Progenitor cell of endocrine pancreas (in vitro differentiated cells): Measurements from ENCODE around the gene PCDHGA10. TPM values are rescaled to one million over a fixed set of nuclear protein-coding genes. Genes with fewer than 3 reads are reported as not detected.
"Not testable (repeated sequence)": the region's sequence is repeated elsewhere in the genome, so short reads cannot be mapped to it uniquely, and the experiment has no call there.

Source experiments
- DNase-seq: peaks from one replicate; pipeline ENCODE4 v3.0.0; 2021; ENCODE audit warnings: low spot score; ENCODE audit not compliant: unreplicated experiment
- H3K27ac Mint-ChIP-seq: 2 replicates; pipeline ENCODE4 v1.8.0; 2021; ENCODE audit warnings: mild to moderate bottlenecking, moderate library complexity, mixed read lengths
- H3K27me3 Mint-ChIP-seq: 2 replicates; pipeline ENCODE4 v1.8.0; 2021; ENCODE audit warnings: mixed read lengths
- H3K36me3 Mint-ChIP-seq: 2 replicates; pipeline ENCODE4 v1.8.0; 2022; ENCODE audit warnings: mixed read lengths; ENCODE audit not compliant: insufficient read depth
- H3K4me1 Mint-ChIP-seq: 2 replicates; pipeline ENCODE4 v1.8.0; 2021; ENCODE audit warnings: low read depth, mixed read lengths
- H3K4me3 Mint-ChIP-seq: 2 replicates; pipeline ENCODE4 v1.8.0; 2021; ENCODE audit warnings: low read depth, mild to moderate bottlenecking, moderate library complexity, mixed read lengths
- H3K9me3 Mint-ChIP-seq: 2 replicates; pipeline ENCODE4 v1.8.0; 2021; ENCODE audit warnings: low read depth, mixed read lengths
- total RNA-seq: library from RNA; stranded (reverse); gene quantifications from 2 replicates; pipeline ENCODE4 v1.2.1, GENCODE V29; 2021
- TF ChIP-seq, protein P1 (sequence below): fragments of 200-600 bp; sonication (generic); IDR thresholded peaks from one replicate; pipeline ENCODE4 v1.5.0; 2021; ENCODE audit warnings: antibody characterized with exemption, mild to moderate bottlenecking; ENCODE audit not compliant: unreplicated experiment

PCDHGA10 gene
- total RNA-seq, 1 donor from 2014 or later: 14.6 TPM

DNA sequence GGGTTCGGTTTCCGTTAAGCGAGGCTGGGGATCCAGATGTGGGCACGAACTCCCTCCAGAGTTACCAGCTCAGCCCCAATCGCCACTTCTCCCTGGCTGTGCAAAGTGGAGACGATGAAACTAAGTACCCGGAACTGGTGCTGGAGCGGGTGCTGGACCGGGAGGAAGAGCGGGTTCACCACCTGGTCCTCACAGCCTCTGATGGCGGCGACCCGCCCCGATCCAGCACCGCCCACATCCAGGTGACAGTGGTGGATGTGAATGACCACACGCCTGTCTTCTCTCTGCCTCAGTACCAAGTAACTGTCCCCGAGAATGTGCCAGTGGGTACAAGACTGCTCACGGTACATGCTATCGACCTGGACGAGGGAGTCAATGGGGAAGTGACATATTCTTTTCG lies 29.4 kb upstream of the PCDHGA10 start:
- no peak for DNase-seq
- Mint-ChIP-seq H3K27ac (no peak overlapping the region), H3K4me1 (no peaks in the 10 kb centered on the region), H3K9me3 (peaks cover 48% of the 10 kb centered on the region), H3K4me3 (no peak overlapping the region), H3K27me3 (no peaks in the 10 kb centered on the region), H3K36me3 (peaks cover 13% of the 10 kb centered on the region)
- TF ChIP-seq, protein P1, sequence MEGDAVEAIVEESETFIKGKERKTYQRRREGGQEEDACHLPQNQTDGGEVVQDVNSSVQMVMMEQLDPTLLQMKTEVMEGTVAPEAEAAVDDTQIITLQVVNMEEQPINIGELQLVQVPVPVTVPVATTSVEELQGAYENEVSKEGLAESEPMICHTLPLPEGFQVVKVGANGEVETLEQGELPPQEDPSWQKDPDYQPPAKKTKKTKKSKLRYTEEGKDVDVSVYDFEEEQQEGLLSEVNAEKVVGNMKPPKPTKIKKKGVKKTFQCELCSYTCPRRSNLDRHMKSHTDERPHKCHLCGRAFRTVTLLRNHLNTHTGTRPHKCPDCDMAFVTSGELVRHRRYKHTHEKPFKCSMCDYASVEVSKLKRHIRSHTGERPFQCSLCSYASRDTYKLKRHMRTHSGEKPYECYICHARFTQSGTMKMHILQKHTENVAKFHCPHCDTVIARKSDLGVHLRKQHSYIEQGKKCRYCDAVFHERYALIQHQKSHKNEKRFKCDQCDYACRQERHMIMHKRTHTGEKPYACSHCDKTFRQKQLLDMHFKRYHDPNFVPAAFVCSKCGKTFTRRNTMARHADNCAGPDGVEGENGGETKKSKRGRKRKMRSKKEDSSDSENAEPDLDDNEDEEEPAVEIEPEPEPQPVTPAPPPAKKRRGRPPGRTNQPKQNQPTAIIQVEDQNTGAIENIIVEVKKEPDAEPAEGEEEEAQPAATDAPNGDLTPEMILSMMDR: no peak

DNA sequence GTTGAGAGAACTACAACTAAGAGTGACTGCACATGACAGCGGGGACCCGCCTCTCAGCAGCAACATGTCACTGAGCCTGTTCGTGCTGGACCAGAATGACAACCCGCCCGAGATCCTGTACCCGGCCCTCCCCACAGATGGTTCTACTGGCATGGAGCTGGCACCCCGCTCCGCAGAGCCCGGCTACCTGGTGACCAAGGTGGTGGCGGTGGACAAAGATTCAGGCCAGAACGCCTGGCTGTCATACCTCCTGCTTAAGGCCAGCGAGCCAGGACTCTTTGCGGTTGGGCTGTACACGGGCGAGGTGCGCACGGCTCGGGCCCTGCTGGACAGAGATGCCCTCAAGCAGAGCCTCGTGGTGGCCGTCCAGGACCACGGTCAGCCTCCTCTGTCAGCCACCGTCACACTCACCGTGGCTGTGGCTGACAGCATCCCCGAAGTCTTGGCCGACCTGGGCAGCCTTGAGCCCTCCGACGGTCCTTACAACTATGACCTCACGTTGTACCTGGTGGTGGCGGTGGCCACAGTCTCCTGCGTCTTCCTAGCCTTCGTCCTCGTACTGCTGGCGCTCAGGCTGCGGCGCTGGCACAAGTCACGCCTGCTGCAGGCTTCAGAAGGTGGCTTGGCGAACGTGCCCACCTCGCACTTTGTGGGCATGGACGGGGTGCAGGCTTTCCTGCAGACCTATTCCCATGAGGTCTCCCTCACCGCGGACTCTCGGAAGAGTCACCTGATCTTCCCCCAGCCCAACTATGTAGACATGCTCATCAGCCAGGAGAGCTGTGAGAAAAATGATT lies 28.1 kb upstream of the PCDHGA10 start:
- Mint-ChIP-seq H3K4me3 (no peak overlapping the region), H3K27ac (no peak overlapping the region), H3K9me3 (peaks cover 51% of the 10 kb centered on the region), H3K36me3 (peaks cover 16% of the 10 kb centered on the region), H3K4me1 (no peaks in the 10 kb centered on the region), H3K27me3 (no peaks in the 10 kb centered on the region)
- TF ChIP-seq, protein P1: no peak
- DNase-seq: no peak

DNA sequence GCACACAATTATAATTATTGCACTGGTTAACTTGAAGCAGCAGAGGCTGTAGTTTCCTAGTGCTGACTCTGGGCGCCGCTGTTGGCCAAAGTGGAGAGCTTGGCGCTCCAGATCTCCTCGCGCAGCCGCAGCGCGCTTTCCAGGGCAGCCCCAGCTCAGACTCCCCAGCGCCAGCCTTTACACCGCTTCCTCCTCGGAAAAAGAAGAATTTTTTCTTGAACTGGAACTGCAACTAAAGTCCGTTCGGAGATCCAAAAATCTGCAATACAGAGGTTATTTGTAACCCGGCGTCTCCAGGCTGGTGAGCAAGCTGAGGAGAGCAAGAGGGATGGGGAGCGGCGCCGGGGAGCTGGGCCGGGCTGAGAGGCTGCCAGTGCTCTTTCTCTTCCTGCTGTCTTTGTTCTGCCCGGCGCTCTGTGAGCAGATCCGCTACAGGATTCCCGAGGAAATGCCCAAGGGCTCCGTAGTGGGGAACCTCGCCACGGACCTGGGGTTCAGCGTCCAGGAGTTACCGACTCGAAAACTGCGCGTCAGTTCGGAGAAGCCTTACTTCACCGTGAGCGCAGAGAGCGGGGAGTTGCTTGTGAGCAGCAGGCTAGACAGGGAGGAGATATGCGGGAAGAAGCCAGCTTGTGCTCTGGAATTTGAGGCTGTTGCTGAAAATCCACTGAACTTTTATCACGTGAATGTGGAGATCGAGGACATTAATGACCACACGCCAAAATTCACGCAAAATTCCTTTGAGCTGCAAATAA lies 25.1 kb upstream of the PCDHGA10 start, which contains the start of gene PCDHGB4:
Gene PCDHGB4, plus strand, starts transcription at position 142 of the 755 bp plus-strand sequence. Its CDS starts 187 bp downstream, at position 329.
- not testable (repeated sequence) for H3K27me3 Mint-ChIP-seq, DNase-seq, H3K4me1 Mint-ChIP-seq
- TF ChIP-seq, protein P1: peak; percentile 49
- Mint-ChIP-seq H3K4me3 (peak within 1 kb of the TSS; percentile 76), H3K9me3 (peaks cover 58% of the 10 kb centered on the region), H3K27ac (peak within 1 kb of the TSS; percentile 77), H3K36me3 (peaks cover 34% of the 10 kb centered on the region)

DNA sequence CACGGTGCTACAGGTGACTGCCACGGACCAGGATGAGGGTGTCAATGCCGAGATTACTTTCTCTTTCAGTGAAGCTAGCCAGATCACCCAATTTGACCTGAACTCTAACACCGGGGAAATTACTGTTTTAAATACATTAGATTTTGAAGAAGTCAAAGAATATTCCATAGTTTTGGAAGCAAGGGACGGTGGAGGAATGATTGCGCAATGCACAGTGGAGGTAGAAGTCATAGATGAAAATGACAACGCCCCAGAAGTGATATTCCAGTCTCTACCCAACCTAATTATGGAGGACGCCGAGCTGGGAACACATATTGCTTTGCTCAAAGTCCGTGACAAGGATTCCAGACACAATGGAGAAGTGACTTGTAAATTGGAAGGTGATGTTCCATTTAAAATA lies 24.1 kb upstream of the PCDHGA10 start:
- TF ChIP-seq, protein P1: no peak
- Mint-ChIP-seq H3K4me3 (peak overlapping the region; percentile 11), H3K27me3 (no peaks in the 10 kb centered on the region), H3K4me1 (no peaks in the 10 kb centered on the region), H3K27ac (peak overlapping the region; percentile 16), H3K9me3 (peaks cover 58% of the 10 kb centered on the region), H3K36me3 (peaks cover 39% of the 10 kb centered on the region)
- DNase-seq: no peak
